Measurements from ENCODE around the gene SERPINB7. TPM values are rescaled to one million over a fixed set of nuclear protein-coding genes. Genes with fewer than 3 reads are reported as not detected.

The SERPINB7 gene
- total RNA-seq, 4 donors from 2014 or later: not detected

GRCh38 chr18:63818212-63818611 lies 43.0 kb downstream of the SERPINB7 start:
- TF ChIP-seq CTCF (IDR thresholded peaks at IDR 0.05; ENCODE audit: low read depth): no peak

- no peak for TF ChIP-seq CTCF (IDR thresholded peaks at IDR 0.05; ENCODE audit: low read depth)
Observed at GRCh38 chr18:63819786-63820185, 44.6 kb downstream of the SERPINB7 start.

GRCh38 chr18:63820694-63821093 lies 45.5 kb downstream of the SERPINB7 start:
- TF ChIP-seq CTCF (IDR thresholded peaks at IDR 0.05; ENCODE audit: low read depth): no peak

- no peak for TF ChIP-seq CTCF (IDR thresholded peaks at IDR 0.05; ENCODE audit: low read depth)
Observed at GRCh38 chr18:63823516-63824219, 48.5 kb downstream of the SERPINB7 start.

GRCh38 chr18:63824220-63824525 lies 49.0 kb downstream of the SERPINB7 start:
- TF ChIP-seq CTCF (IDR thresholded peaks at IDR 0.05; ENCODE audit: low read depth): no peak

GRCh38 chr18:63828120-63828519 lies 52.9 kb downstream of the SERPINB7 start:
- TF ChIP-seq CTCF (IDR thresholded peaks at IDR 0.05; ENCODE audit: low read depth): no peak

GRCh38 chr18:63828656-63829055 lies 53.4 kb downstream of the SERPINB7 start:
- TF ChIP-seq CTCF (IDR thresholded peaks at IDR 0.05; ENCODE audit: low read depth): no peak
